ENCODE data around the gene RNF212.
A peak's percentile ranks its signal among the peaks of the same experiment; 100 is the strongest.
"Not testable (repeated sequence)": the region's sequence is repeated elsewhere in the genome, so short reads cannot be mapped to it uniquely, and the experiment has no call there.

RNF212 gene

DNA sequence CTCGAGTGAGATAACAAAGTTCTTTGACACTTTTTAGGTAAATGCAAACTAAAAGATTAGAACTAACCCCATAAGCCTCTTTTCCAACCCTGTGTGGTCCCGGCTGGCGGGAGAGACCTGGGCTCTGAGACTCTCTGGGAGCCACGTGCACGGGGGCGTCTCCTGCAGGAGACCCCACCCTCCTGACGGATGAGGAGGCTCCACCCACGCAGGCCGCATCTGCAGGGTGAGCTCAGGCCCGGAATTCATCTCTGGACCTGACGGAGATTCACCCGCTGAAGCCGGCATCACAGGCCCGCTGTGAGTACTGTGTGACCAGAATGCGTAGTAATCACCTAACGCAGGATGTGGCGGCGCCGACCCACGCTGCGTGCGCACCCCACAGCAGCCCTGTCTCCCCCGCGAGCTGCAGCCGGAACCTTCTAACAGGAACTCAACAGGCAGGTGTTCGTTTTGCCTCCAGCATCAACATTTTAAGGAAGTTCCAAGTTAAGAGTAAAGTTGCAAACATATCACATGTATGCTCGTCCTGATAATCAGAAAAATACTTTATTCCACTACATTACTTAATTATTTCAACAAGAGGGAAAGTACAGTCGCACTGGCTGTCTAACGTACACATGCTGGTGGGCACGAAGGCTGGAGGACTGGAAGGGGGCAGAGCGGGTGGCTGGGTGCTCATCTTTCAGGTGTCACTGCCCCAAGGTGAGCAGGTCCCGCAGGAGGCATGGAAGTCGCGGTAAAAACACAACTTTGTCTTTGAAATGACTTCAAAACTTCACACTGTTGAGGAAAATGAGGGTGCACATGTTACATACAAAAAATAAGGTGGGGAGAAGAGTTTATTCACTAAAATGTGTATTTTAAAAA is 57.4 kb downstream of the RNF212 start:
- Mint-ChIP-seq H3K4me3 (peak overlapping the region; percentile 45), H3K27ac (peak overlapping the region; percentile 79), H3K9me3 (peaks cover 3% of the 10 kb centered on the region), H3K27me3 (peaks cover 12% of the 10 kb centered on the region), H3K4me1 (ENCODE audit: low read depth) (peaks cover 11% of the 10 kb centered on the region), H3K36me3 (ENCODE audit: low read depth) (no peaks in the 10 kb centered on the region)
- DNase-seq, result peak; percentile 82

DNA sequence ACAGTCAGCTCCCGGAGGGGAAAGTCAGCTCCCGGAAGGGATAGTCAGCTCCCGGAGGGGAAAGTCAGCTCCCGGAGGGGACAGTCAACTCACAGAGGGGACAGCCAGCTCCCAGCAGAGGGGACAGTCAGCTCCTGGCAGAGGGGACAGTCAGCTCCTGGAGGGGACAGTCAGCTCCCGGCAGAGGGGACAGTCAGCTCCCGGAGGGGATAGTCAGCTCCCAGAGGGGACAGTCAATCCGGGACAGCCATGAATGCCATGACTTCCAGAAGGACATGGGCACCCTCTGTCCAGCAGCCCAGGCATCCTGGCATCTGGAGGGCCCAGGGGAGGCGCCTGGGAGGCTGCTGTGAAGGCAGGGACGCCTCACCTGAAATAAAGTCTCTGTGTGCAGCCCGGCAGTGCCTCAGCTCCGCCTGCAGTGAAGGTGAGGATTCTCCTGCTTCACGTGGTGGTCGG is 58.1 kb downstream of the RNF212 start:
- H3K27me3 Mint-ChIP-seq; H3K36me3 Mint-ChIP-seq (ENCODE audit: low read depth); DNase-seq; H3K9me3 Mint-ChIP-seq: not testable (repeated sequence)
- peaks cover 11% of the 10 kb centered on the region for H3K4me1 Mint-ChIP-seq (ENCODE audit: low read depth)
- peak overlapping the region; percentile 45 for H3K4me3 Mint-ChIP-seq
- H3K27ac Mint-ChIP-seq, result peak overlapping the region; percentile 79

DNA sequence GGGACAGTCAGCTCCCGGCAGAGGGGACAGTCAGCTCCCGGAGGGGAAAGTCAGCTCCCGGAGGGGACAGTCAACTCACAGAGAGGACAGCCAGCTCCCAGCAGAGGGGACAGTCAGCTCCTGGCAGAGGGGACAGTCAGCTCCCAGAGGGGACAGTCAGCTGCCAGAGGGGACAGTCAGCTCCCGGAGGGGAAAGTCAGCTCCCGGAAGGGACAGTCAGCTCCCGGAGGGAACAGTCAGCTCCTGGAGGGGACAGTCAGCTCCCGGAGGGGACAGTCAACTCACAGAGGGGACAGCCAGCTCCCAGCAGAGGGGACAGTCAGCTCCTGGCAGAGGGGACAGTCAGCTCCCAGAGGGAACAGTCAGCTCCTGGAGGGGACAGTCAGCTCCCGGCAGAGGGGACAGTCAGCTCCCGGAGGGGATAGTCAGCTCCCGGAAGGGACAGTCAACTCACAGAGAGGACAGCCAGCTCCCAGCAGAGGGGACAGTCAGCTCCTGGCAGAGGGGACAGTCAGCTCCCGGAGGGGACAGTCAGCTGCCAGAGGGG is 58.6 kb downstream of the RNF212 start:
- Mint-ChIP-seq H3K27me3 (peaks cover 11% of the 10 kb centered on the region), H3K4me1 (ENCODE audit: low read depth) (peaks cover 11% of the 10 kb centered on the region)
- H3K4me3 Mint-ChIP-seq; H3K27ac Mint-ChIP-seq; DNase-seq; H3K36me3 Mint-ChIP-seq (ENCODE audit: low read depth); H3K9me3 Mint-ChIP-seq: not testable (repeated sequence)

DNA sequence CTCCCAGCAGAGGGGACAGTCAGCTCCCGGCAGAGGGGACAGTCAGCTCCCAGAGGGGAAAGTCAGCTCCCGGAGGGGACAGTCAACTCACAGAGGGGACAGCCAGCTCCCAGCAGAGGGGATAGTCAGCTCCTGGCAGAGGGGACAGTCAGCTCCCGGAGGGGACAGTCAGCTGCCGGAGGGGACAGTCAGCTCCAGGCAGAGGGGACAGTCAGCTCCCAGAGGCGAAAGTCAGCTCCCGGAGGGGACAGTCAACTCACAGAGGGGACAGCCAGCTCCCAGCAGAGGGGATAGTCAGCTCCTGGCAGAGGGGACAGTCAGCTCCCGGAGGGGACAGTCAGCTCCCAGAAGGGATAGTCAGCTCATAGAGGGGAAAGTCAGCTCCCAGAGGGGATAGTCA is 59.5 kb downstream of the RNF212 start:
- H3K9me3 Mint-ChIP-seq; H3K27ac Mint-ChIP-seq; H3K4me3 Mint-ChIP-seq; H3K36me3 Mint-ChIP-seq (ENCODE audit: low read depth): not testable (repeated sequence)
- Mint-ChIP-seq H3K27me3 (peaks cover 19% of the 10 kb centered on the region), H3K4me1 (ENCODE audit: low read depth) (peaks cover 12% of the 10 kb centered on the region)
- DNase-seq, result peak; percentile 32

DNA sequence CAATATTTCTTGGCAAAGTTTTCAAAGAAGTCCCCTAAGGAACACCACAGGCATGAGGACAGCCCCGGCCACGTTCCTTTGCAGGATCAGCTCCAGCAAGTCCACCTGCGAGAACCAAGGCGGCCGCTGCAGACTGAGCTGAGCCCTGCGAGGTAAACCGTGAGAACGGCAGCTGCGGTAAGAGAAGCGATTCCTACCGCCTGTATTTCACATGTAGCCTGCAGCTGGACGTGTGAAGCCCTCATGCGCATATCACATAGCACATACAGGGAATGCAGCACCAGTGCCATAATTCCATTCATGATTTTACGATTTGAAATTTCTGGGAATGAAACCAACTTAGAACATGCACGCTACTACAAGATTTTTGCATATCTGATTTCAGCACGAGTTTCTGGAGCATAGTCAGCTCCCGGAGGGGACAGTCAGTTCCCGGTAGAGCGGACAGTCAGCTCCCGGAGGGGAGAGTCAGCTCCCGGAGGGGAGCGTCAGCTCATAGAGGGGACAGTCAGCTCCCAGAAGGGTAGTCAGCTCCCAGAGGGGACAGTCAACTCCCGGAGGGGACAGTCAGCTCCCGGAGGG is 60.2 kb downstream of the RNF212 start:
- Mint-ChIP-seq H3K4me1 (ENCODE audit: low read depth) (peaks cover 16% of the 10 kb centered on the region), H3K27ac (no peak overlapping the region), H3K9me3 (peaks cover 3% of the 10 kb centered on the region), H3K36me3 (ENCODE audit: low read depth) (no peaks in the 10 kb centered on the region), H3K27me3 (peaks cover 25% of the 10 kb centered on the region), H3K4me3 (no peak overlapping the region)
- DNase-seq, result peak; percentile 20

DNA sequence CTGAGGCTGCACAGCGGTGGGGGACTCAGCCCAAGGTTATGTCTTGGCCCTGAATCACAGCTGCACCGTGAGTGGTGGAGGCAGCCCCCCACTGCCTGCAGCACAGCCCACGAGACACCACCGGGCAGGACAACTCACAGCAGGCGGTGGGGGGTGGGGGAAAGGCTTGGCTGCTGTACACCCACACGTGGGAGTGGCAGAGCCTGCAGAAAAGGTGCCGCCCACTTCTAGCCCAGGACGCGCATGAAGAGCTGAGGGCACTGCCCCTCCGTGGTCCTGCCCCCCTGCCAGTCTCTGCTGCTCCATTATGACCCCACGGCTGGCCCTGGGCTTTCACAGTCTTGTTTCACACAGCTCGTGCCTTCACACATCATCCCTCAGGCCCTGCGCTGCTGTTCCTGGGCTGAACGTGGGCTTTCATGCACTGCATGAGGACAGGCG is 61.1 kb downstream of the RNF212 start:
- H3K27ac Mint-ChIP-seq, result no peak overlapping the region
- no peaks in the 10 kb centered on the region for H3K36me3 Mint-ChIP-seq (ENCODE audit: low read depth)
- peaks cover 16% of the 10 kb centered on the region for H3K4me1 Mint-ChIP-seq (ENCODE audit: low read depth)
- H3K4me3 Mint-ChIP-seq, result no peak overlapping the region
- DNase-seq, result peak; percentile 20
- H3K27me3 Mint-ChIP-seq, result peaks cover 34% of the 10 kb centered on the region
- peaks cover 3% of the 10 kb centered on the region for H3K9me3 Mint-ChIP-seq

DNA sequence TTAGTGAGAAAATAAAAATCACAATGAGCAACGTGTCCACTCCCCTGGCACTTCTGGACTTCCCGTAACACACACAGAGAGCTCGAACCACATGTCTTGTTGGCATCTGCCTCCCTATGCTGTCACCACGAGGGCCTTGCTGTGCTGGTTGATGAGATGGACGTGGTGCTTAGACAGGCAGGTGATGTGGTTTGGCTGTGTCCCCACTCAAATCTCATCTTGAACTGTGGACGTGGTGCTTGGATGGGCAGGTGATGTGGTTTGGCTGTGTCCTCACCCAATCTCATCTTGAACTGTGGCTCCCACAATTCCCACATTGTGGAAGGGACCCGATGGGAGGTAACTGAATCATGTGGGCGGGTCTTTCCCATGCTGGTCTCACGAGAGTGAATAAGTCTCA is 61.9 kb downstream of the RNF212 start:
- H3K36me3 Mint-ChIP-seq (ENCODE audit: low read depth), result no peaks in the 10 kb centered on the region
- peaks cover 3% of the 10 kb centered on the region for H3K9me3 Mint-ChIP-seq
- no peak for DNase-seq
- no peak overlapping the region for H3K4me3 Mint-ChIP-seq
- H3K4me1 Mint-ChIP-seq (ENCODE audit: low read depth), result peaks cover 18% of the 10 kb centered on the region
- H3K27me3 Mint-ChIP-seq, result peaks cover 41% of the 10 kb centered on the region
- H3K27ac Mint-ChIP-seq, result no peak overlapping the region

DNA sequence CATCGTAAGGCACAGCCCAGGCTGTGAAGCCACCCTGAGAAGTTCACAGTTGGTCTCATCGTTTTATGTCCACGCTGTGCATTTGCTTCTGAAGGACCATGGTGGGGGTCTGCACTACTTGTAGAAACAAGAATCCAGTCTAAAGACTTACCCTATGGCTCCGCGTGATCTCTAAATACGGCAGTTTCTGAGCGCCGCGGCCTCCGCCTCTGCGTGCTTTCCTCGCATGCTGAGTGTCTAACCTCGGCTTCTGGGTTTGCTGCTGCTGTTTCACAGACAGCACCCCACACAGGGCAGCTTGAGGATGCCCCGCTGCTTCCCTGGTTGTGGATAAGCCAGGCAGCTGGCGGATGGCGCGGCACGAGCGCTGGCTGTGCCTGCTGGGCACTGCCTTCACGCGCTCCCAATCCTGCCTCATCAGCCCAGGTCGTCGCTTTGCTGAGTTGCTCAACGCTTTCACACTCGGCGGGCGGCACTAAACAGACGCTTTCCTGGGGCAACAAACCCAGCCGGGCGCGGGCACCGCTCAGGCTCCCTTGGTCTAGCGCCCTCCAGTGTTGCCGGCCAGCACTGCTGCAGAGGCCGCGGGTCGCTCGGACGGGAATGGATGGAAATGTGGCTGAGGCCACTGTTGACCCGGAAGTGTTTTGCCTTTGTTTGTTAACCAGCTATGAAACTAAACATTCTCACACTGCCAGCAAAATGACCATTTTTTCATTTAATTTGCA is 62.7 kb downstream of the RNF212 start:
- no peak overlapping the region for H3K27ac Mint-ChIP-seq
- peak; percentile 24 for DNase-seq
- no peak overlapping the region for H3K4me3 Mint-ChIP-seq
- peaks cover 11% of the 10 kb centered on the region for H3K4me1 Mint-ChIP-seq (ENCODE audit: low read depth)
- no peaks in the 10 kb centered on the region for H3K36me3 Mint-ChIP-seq (ENCODE audit: low read depth)
- peaks cover 3% of the 10 kb centered on the region for H3K9me3 Mint-ChIP-seq
- peaks cover 42% of the 10 kb centered on the region for H3K27me3 Mint-ChIP-seq

DNA sequence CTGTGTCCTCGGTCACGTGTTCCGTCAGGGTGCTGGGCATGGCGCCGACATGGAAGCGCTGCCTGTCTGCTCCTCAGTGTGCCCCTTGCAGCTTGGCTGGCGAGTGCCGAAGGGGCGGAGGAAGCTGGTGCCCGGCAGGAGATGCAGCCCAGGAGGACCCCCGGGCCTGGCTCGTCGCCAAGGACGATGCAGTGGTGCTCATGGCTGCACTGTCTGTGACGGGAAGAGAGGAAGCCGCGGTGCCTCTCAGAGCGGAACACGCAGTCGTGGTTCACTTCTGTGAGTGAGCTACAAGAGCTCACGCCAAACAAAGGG is 63.8 kb downstream of the RNF212 start:
- no peaks in the 10 kb centered on the region for H3K36me3 Mint-ChIP-seq (ENCODE audit: low read depth)
- peaks cover 7% of the 10 kb centered on the region for H3K4me1 Mint-ChIP-seq (ENCODE audit: low read depth)
- peak; percentile 24 for DNase-seq
- H3K27me3 Mint-ChIP-seq, result peaks cover 53% of the 10 kb centered on the region
- no peak overlapping the region for H3K27ac Mint-ChIP-seq
- peaks cover 3% of the 10 kb centered on the region for H3K9me3 Mint-ChIP-seq
- no peak overlapping the region for H3K4me3 Mint-ChIP-seq

DNA sequence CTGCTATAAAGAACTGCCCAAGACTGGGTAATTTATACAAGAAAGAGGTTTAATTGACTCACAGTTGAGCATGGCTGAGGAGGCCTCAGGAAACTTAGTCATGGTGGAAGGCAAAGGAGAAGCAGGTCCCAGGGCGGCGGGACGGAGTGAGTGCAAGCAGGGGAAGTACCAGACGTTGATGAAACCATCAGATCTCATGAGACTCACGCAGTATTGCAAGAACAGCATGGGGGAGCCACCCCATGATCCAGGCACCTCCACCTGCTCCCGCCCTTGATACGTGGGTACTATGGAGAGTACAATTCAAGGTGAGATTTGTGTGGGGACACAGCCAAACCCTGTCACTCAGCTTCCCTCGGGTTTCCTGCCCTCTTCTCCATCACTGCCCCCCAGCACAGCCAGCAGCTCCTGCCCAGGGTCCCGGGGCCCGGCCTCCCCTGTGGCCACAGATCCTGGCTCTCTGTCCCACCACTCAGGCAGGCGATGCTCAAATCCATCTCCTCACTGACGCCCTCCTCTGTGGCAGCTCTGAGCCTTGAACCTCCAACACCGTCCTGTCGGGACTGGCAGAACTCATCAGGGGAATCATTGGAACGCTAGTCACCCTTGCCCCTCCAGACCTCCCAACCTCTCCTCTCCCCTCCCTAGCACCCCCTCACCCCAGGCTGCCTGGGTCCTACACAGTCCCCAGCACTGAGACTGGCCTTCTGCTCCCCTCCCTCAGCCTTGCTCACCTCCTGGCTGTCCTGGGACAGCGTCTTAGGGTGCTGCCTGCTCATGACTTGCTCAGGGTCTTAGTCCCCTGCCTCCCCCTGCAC is 64.4 kb downstream of the RNF212 start:
- DNase-seq, result peak; percentile 35
- H3K27ac Mint-ChIP-seq, result no peak overlapping the region
- peaks cover 58% of the 10 kb centered on the region for H3K27me3 Mint-ChIP-seq
- no peak overlapping the region for H3K4me3 Mint-ChIP-seq
- H3K9me3 Mint-ChIP-seq, result peaks cover 3% of the 10 kb centered on the region
- peaks cover 7% of the 10 kb centered on the region for H3K4me1 Mint-ChIP-seq (ENCODE audit: low read depth)
- no peaks in the 10 kb centered on the region for H3K36me3 Mint-ChIP-seq (ENCODE audit: low read depth)

DNA sequence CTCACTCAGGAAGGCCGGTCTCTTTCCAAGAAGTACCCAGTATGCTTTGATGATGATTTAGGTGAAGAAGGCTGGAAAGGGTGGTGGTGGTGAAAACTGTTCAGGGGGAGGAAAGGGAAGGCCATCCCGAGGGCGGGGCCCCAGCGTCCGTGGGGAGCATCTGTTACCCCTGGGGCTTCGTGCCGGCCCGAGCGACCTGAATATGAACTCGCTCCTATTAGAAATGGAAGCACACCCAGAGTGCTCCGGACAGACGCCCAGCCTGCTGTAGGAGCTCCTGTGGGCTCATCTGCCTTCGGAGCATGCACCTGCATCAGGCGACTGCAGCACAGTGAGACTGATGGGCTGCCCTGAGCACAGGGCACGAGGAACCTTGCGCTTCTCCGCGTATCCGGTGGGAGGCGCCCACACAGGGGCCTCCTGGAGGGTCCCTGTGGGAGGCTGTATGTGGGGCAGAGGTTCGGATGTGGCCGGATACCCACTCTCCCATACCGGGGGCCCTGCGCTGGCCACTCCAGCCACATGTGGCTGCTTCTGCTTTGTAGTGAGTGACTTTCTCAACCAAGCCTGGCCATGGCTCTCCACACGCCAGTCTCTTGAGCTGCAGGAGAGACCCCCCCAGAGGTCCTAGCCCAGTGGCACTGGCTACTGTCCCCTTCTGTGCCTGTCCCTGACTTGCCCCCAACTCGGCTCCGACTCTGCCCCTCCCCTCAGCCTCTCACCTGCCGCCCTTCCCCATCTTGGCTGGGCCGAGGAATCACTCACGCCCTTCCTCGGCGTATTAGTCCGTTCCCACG is 65.2 kb downstream of the RNF212 start:
- peak; percentile 20 for DNase-seq
- Mint-ChIP-seq H3K27me3 (peaks cover 62% of the 10 kb centered on the region), H3K27ac (no peak overlapping the region)

DNA sequence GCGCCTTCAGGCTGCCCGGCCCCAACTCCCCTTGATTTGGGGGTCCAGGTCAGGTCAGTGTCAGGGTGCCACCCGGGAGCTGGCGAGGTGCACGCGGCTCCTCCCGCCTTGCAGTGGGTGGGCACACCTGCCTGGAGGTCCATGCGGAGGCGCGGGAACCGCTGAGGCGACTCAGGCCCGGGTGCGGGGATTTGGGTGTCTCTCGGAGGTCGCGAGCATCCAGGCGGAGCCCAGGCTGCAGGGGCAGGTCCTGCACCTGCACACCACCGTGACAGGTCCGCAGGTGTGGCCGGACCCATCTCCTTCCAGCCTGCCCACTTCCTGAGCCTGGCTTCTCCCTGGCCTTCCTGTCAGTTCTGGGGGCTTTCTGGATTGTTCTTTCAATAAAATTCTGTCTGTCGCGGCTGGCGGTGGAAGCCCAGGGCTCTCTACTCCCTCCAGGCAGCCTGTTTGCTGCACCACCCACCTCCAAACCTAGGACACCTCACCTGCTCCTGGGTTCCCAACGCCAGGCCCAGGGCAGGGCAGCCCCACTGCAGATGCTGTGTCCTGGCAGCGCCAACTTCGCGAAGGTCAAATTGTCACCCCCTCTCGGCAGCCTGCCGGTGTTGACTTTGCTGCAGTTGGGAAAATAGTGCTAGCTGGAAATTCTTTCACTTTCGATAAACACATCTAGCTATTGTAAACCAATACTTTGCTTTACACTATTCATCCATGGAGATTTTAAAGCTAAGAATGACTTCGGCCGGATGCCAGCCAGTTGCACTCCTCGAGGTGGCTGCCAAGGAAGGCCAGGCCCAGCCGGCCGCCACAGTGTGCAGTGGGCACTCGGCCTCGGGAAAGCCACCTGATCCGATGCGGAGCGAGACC is 66.0 kb downstream of the RNF212 start:
- no peaks in the 10 kb centered on the region for H3K36me3 Mint-ChIP-seq (ENCODE audit: low read depth)
- DNase-seq, result peak; percentile 30
- H3K27me3 Mint-ChIP-seq, result peaks cover 62% of the 10 kb centered on the region
- H3K9me3 Mint-ChIP-seq, result peaks cover 3% of the 10 kb centered on the region
- H3K4me3 Mint-ChIP-seq, result no peak overlapping the region
- peaks cover 10% of the 10 kb centered on the region for H3K4me1 Mint-ChIP-seq (ENCODE audit: low read depth)
- H3K27ac Mint-ChIP-seq, result no peak overlapping the region

More for the DNA sequence above, 65.2 kb downstream of the RNF212 start:
- Mint-ChIP-seq H3K36me3 (ENCODE audit: low read depth) (no peaks in the 10 kb centered on the region), H3K4me3 (no peak overlapping the region), H3K4me1 (ENCODE audit: low read depth) (peaks cover 9% of the 10 kb centered on the region), H3K9me3 (peaks cover 3% of the 10 kb centered on the region)

DNA sequence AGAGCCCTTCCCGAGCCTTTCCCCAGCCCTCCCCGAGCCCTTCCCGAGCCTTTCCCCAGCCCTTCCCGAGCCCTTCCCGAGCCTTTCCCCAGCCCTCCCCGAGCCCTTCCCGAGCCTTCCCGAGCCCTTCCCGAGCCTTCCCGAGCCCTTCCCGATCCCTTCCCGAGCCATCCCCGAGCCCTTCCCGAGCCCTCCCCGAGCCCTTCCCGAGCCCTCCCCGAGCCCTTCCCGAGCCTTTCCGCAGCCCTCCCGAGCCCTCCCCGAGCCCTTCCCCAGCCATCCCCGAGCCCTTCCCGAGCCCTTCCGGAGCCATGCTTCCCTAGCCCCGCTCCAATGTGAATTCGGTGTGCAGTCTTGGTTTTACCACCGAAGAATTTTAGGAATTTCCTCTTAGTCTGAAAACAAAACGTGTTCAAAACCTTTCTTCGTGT is 66.8 kb downstream of the RNF212 start:
- not testable (repeated sequence) for H3K4me1 Mint-ChIP-seq (ENCODE audit: low read depth); H3K36me3 Mint-ChIP-seq (ENCODE audit: low read depth); H3K27ac Mint-ChIP-seq; H3K9me3 Mint-ChIP-seq; DNase-seq; H3K4me3 Mint-ChIP-seq
- H3K27me3 Mint-ChIP-seq, result peaks cover 58% of the 10 kb centered on the region

Data from activated T-cell treated with anti-CD3 and anti-CD28 coated beads, Interleukin-2, amount 50 U/mL, for 24 hours (primary cell).